Left lobe of liver (tissue), 2 donors: ENCODE data around the gene MACROD2. TPM values are rescaled to one million over a fixed set of nuclear protein-coding genes. Genes with fewer than 3 reads are reported as not detected.

ENCODE experiments used
- ATAC-seq: fragments of 200-7000 bp; cut with Tn5 transposase; one replicate; pipeline ENCODE4 v1.9.1; 2020; ENCODE audit warnings: mild to moderate bottlenecking, moderate library complexity
- DNase-seq: peaks from one replicate; pipeline ENCODE4 v3.0.0-alpha.2; 2020; ENCODE audit warnings: low spot score
- total RNA-seq: library from RNA; stranded (reverse); gene quantifications from one replicate; pipeline ENCODE4 v1.2.1, GENCODE V29; 2021
- donor health status: DM: no; HTN: no; CAD: no; lungs with moderate emphysema.
- donor health status: DM: no; HTN: yes; CAD: no.

Gene MACROD2
- total RNA-seq, 1 donor from 2014 or later = 3.7 TPM

GRCh38 chr20:15567219-15567618 lies 1571.9 kb downstream of the MACROD2 start:
- no peak for DNase-seq
- no peak for ATAC-seq

- DNase-seq (no peak), ATAC-seq (no peak)
Observed at GRCh38 chr20:15570156-15570555, 1574.8 kb downstream of the MACROD2 start.

- no peak for DNase-seq
- no peak for ATAC-seq
Observed at GRCh38 chr20:15571056-15571455, 1575.7 kb downstream of the MACROD2 start.

GRCh38 chr20:15575255-15575654 lies 1579.9 kb downstream of the MACROD2 start:
- no peak for ATAC-seq
- DNase-seq = no peak

GRCh38 chr20:15576411-15576810 lies 1581.1 kb downstream of the MACROD2 start:
- ATAC-seq (no peak), DNase-seq (no peak)

- ATAC-seq = no peak
Observed at GRCh38 chr20:15578113-15578512, 1582.8 kb downstream of the MACROD2 start.

GRCh38 chr20:15579688-15580087 lies 1584.4 kb downstream of the MACROD2 start:
- no peak for ATAC-seq
- no peak for DNase-seq

More at GRCh38 chr20:15578113-15578512, 1582.8 kb downstream of the MACROD2 start:
- DNase-seq = no peak

GRCh38 chr20:15582146-15582760 lies 1586.9 kb downstream of the MACROD2 start:
- DNase-seq (no peak), ATAC-seq (no peak)

GRCh38 chr20:15584507-15584906 lies 1589.2 kb downstream of the MACROD2 start:
- ATAC-seq (no peak), DNase-seq (no peak)

GRCh38 chr20:15593081-15593480 lies 1597.8 kb downstream of the MACROD2 start:
- ATAC-seq = no peak
- DNase-seq = no peak

- DNase-seq (no peak), ATAC-seq (no peak)
Observed at GRCh38 chr20:15594158-15594695, 1598.9 kb downstream of the MACROD2 start.

GRCh38 chr20:15596220-15596890 lies 1601.0 kb downstream of the MACROD2 start:
- no peak for ATAC-seq
- DNase-seq = no peak

- no peak for ATAC-seq
- DNase-seq = no peak
Observed at GRCh38 chr20:15597306-15597705, 1602.0 kb downstream of the MACROD2 start.

GRCh38 chr20:15599961-15600360 lies 1604.6 kb downstream of the MACROD2 start:
- ATAC-seq (no peak), DNase-seq (no peak)

GRCh38 chr20:15600565-15600964 lies 1605.2 kb downstream of the MACROD2 start:
- no peak for ATAC-seq
- DNase-seq = no peak

- ATAC-seq (no peak), DNase-seq (no peak)
Observed at GRCh38 chr20:15603506-15603905, 1608.2 kb downstream of the MACROD2 start.

GRCh38 chr20:15603978-15604805 lies 1608.9 kb downstream of the MACROD2 start:
- ATAC-seq = no peak
- no peak for DNase-seq

GRCh38 chr20:15609921-15610320 lies 1614.6 kb downstream of the MACROD2 start:
- DNase-seq (no peak), ATAC-seq (no peak)

- ATAC-seq = peak; percentile 84
- DNase-seq = no peak
Observed at GRCh38 chr20:15610787-15611186, 1615.5 kb downstream of the MACROD2 start.

- DNase-seq = no peak
Observed at GRCh38 chr20:15611541-15611940, 1616.2 kb downstream of the MACROD2 start.

GRCh38 chr20:15612198-15612597 lies 1616.9 kb downstream of the MACROD2 start:
- DNase-seq = no peak
- ATAC-seq = no peak

More at GRCh38 chr20:15611541-15611940, 1616.2 kb downstream of the MACROD2 start:
- ATAC-seq = no peak
